ENCODE measurements around the gene ENOSF1. TPM values are rescaled to one million over a fixed set of nuclear protein-coding genes. Genes with fewer than 3 reads are reported as not detected.

ENOSF1 gene
- total RNA-seq, 1 donor from 2014 or later: 53.5 TPM

DNA sequence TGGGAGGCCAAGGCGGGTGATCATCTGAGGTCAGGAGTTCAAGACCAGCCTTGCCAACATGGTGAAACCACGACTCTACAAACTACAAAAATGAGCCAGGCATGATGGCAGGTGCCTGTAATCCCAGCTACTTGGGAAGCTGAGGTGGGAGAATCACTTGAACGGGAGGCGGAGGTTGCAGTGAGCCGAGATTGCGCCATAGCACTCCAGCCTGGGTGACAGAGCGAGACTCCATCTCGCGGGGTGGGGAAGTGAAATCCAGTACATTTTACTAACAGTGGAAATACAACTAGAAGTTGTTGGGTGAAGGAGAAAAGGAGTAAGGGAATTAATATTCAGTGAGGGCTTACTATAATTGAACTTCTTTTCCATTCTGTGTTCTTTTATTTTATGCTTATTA lies 13.2 kb upstream of the ENOSF1 start:
- intact Hi-C loops (cut with DNase I): no loop called here
- peaks cover 0 to 9% of the 10 kb centered on the region in 2 donors for H3K36me3 ChIP-seq
- H3K27ac ChIP-seq: no peak overlapping the region

DNA sequence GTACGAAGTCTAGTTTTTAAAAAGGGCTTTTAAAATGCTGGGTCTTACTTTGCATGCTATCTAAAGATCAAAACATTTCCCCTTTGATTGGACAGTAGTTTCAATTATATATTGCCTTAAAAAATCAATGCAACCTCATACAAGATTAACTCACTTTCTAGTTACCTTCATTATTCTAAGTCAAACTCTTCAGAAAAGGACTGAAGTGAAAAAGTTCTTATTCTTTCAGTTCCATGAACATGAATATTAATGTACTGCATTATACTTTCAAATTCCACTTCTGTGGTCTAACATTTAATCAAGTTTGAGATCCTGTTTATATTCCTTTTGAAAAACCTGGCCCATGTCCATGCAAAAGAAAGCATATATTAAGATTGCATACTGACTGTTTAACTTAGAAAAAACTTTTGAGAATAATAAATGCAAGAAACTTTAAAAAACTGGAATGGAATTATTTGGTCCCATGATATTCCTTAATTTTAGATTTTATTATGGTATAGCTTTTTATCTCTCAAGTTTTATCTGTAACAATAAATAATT lies 11.2 kb upstream of the ENOSF1 start:
- DNase-seq (ENCODE audit: extremely low spot score in 2 of 2): no peak
- peaks cover 0 to 9% of the 10 kb centered on the region in 2 donors for H3K36me3 ChIP-seq
- intact Hi-C loops (cut with DNase I): no loop called here

More for the DNA sequence above, 13.2 kb upstream of the ENOSF1 start:
- no peak for TF ChIP-seq POLR2A (IDR thresholded peaks at IDR 0.05)
- TF ChIP-seq POLR2AphosphoS5 (IDR thresholded peaks at IDR 0.05; ENCODE audit: insufficient read depth in 1 of 2, low read depth in 1 of 2): no peak
- TF ChIP-seq, protein P1, sequence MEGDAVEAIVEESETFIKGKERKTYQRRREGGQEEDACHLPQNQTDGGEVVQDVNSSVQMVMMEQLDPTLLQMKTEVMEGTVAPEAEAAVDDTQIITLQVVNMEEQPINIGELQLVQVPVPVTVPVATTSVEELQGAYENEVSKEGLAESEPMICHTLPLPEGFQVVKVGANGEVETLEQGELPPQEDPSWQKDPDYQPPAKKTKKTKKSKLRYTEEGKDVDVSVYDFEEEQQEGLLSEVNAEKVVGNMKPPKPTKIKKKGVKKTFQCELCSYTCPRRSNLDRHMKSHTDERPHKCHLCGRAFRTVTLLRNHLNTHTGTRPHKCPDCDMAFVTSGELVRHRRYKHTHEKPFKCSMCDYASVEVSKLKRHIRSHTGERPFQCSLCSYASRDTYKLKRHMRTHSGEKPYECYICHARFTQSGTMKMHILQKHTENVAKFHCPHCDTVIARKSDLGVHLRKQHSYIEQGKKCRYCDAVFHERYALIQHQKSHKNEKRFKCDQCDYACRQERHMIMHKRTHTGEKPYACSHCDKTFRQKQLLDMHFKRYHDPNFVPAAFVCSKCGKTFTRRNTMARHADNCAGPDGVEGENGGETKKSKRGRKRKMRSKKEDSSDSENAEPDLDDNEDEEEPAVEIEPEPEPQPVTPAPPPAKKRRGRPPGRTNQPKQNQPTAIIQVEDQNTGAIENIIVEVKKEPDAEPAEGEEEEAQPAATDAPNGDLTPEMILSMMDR (IDR thresholded peaks at IDR 0.05): no peak
- H3K27me3 ChIP-seq: no peaks in the 10 kb centered on the region
- no peak overlapping the region for H3K4me3 ChIP-seq
- no peak for DNase-seq (ENCODE audit: extremely low spot score in 2 of 2)
- no peaks in the 10 kb centered on the region for H3K9me3 ChIP-seq
- H3K4me1 ChIP-seq: no peaks in the 10 kb centered on the region

DNA sequence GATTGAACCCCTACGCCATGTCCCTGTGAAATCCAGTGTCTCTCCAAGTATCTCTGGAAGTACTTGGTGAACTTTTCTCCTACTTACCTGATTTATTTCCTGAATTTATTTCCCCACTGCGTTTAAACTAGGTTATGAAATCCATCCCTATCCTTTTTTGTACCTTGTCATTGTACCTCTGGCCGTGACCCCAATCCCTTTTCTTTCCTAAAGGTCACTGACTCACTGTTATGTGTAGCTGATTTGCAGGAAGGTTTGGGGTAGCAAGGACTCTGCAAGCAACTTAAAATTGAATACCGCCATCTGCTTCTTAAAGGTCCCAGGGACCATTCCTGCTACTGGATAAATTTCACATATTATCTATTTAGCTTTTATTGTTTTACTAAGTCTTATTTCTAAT lies 4.6 kb upstream of the ENOSF1 start:
- H3K4me1 ChIP-seq: no peaks in the 10 kb centered on the region

More for the DNA sequence above, 11.2 kb upstream of the ENOSF1 start:
- H3K27me3 ChIP-seq: no peaks in the 10 kb centered on the region
- no peak overlapping the region for H3K4me3 ChIP-seq
- no peak for TF ChIP-seq POLR2AphosphoS5 (IDR thresholded peaks at IDR 0.05; ENCODE audit: insufficient read depth in 1 of 2, low read depth in 1 of 2)
- TF ChIP-seq POLR2A (IDR thresholded peaks at IDR 0.05): no peak
- TF ChIP-seq, protein P1 (IDR thresholded peaks at IDR 0.05): no peak
- no peak overlapping the region for H3K27ac ChIP-seq
- H3K9me3 ChIP-seq: no peaks in the 10 kb centered on the region
- H3K4me1 ChIP-seq: no peaks in the 10 kb centered on the region

DNA sequence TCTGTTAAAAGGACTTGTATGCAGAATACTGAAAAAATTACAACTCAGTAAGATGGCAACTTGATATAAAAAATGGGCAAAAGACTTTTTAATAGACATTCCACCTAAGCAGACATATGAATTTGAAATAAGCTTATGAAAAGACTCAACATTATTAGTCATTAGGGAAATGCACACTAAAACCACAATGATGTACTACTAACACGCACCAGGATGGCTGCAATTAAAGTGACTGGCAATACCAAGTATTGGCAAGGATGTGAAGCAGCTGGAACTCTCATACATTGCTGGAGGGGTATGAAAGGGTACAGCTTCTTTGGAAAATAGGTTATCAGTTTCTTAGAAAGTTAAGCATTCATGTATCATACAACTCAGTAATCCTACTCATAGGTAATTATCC lies 3.2 kb upstream of the ENOSF1 start:
- Histone ChIP-seq H3K4me3 (no peak overlapping the region), H3K27me3 (no peaks in the 10 kb centered on the region), H3K9me3 (no peaks in the 10 kb centered on the region), H3K4me1 (peaks cover 7% of the 10 kb centered on the region), H3K36me3 (no peaks in the 10 kb centered on the region), H3K27ac (no peak overlapping the region)
- DNase-seq (ENCODE audit: extremely low spot score in 2 of 2): no peak
- no peak for TF ChIP-seq POLR2A (IDR thresholded peaks at IDR 0.05)
- TF ChIP-seq POLR2AphosphoS5 (IDR thresholded peaks at IDR 0.05; ENCODE audit: insufficient read depth in 1 of 2, low read depth in 1 of 2): no peak
- TF ChIP-seq, protein P1 (IDR thresholded peaks at IDR 0.05): no peak
- intact Hi-C loops (cut with DNase I): no loop called here

More for the DNA sequence above, 4.6 kb upstream of the ENOSF1 start:
- intact Hi-C loops (cut with DNase I): no loop called here
- no peak for TF ChIP-seq POLR2AphosphoS5 (IDR thresholded peaks at IDR 0.05; ENCODE audit: insufficient read depth in 1 of 2, low read depth in 1 of 2)
- no peak for TF ChIP-seq POLR2A (IDR thresholded peaks at IDR 0.05)
- TF ChIP-seq, protein P1 (IDR thresholded peaks at IDR 0.05): no peak
- H3K27me3 ChIP-seq: no peaks in the 10 kb centered on the region
- no peaks in the 10 kb centered on the region for H3K9me3 ChIP-seq
- no peak overlapping the region for H3K4me3 ChIP-seq
- DNase-seq (ENCODE audit: extremely low spot score in 2 of 2): no peak
- no peaks in the 10 kb centered on the region for H3K36me3 ChIP-seq
- H3K27ac ChIP-seq: no peak overlapping the region

DNA sequence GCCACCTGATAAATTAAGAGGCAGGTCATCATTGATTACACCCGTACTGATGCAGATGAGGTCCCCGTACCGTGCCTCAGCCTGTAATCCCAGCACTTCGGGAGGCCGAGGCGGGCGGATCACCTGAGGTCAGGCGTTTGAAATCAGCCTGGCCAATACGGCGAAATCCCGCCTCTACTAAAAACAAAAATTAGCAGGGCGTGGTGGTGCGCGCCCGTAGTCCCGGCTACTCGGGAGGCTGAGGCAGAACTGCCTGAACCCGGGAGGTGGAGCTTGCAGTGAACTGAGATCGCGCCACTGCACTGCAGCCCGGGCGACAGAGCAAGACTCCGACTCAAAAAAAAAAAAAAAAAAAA lies 683 bp upstream of the ENOSF1 start:
- TF ChIP-seq POLR2AphosphoS5 (IDR thresholded peaks at IDR 0.05; ENCODE audit: insufficient read depth in 1 of 2, low read depth in 1 of 2): no peak
- TF ChIP-seq, protein P1 (IDR thresholded peaks at IDR 0.05): no peak
- no peak for TF ChIP-seq POLR2A (IDR thresholded peaks at IDR 0.05)

More for the DNA sequence above, 683 bp upstream of the ENOSF1 start:
- peak overlapping the region; percentile 47 for H3K27ac ChIP-seq
- intact Hi-C loops (cut with DNase I): no loop called here
- H3K4me3 ChIP-seq: peak overlapping the region; percentile 53 to 56
- H3K36me3 ChIP-seq: no peaks in the 10 kb centered on the region
- no peak for DNase-seq (ENCODE audit: extremely low spot score in 2 of 2)
- H3K4me1 ChIP-seq: peaks cover 23% of the 10 kb centered on the region
- H3K9me3 ChIP-seq: no peaks in the 10 kb centered on the region
- no peaks in the 10 kb centered on the region for H3K27me3 ChIP-seq
